PC-9 (cell line): ENCODE results near the gene CNPY4. TPM values are rescaled to one million over a fixed set of nuclear protein-coding genes. Genes with fewer than 3 reads are reported as not detected.

Experiments used
- BruUV-seq: library from RNA; stranded (reverse); fragments of 400-500 nt; replicated peaks from 2 replicates; lab custom pipeline; 2021; lab: Mats Ljungman, UMichigan
- CTCF ChIA-PET: fragments of 300-600 bp; sonication (Branson Sonifier 250); formaldehyde crosslinking; loops from one replicate; lab custom pipeline; 2022; ENCODE audit warnings: antibody characterized with exemption; lab: Charles Lee
- POLR2A ChIA-PET: fragments of 300-600 bp; sonication (Branson Sonifier 250); formaldehyde crosslinking; loops from one replicate; lab custom pipeline; 2022; ENCODE audit warnings: antibody characterized with exemption; ENCODE audit not compliant: unreplicated experiment; lab: Charles Lee
- DNase-seq, 2 experiments: peaks; one replicate each; pipeline versions ENCODE4 v3.0.0 to v3.0.0-alpha.2; 2015 to 2022; ENCODE audit warnings: mixed read lengths in 1 of 2
- H2AFZ ChIP-seq: fragments of 200-600 bp; sonication (generic); 2 replicates; pipeline ENCODE4 v1.8.1; 2017; ENCODE audit warnings: antibody characterized with exemption
- H3F3A ChIP-seq: fragments of 200-600 bp; sonication (generic); 2 replicates; pipeline ENCODE4 v1.8.1; 2017; ENCODE audit warnings: antibody characterized with exemption, mild to moderate bottlenecking, low read depth; ENCODE audit not compliant: insufficient read depth
- H3K27ac ChIP-seq: fragments of 200-600 bp; sonication (generic); 2 replicates; pipeline ENCODE4 v1.6.1; 2016; ENCODE audit warnings: mixed run types
- H3K27me3 ChIP-seq: fragments of 200-600 bp; sonication (generic); 2 replicates; pipeline ENCODE4 v1.6.1; 2016; ENCODE audit warnings: low read depth, mixed run types; ENCODE audit not compliant: insufficient read depth
- H3K36me3 ChIP-seq: fragments of 200-600 bp; sonication (generic); 2 replicates; pipeline ENCODE4 v1.6.1; 2016; ENCODE audit warnings: low read depth, mixed run types
- H3K4me1 ChIP-seq: fragments of 200-600 bp; sonication (generic); replicated peaks from 2 replicates; pipeline ENCODE4 v1.6.1; 2016; ENCODE audit warnings: mixed run types; ENCODE audit not compliant: insufficient read depth
- H3K4me2 ChIP-seq: fragments of 200-600 bp; sonication (generic); 2 replicates; pipeline ENCODE4 v1.6.1; 2017; ENCODE audit warnings: mixed run types
- H3K4me3 ChIP-seq: fragments of 200-600 bp; sonication (generic); 2 replicates; pipeline ENCODE4 v1.6.1; 2016; ENCODE audit warnings: mixed run types
- H3K79me2 ChIP-seq: fragments of 200-600 bp; sonication (generic); 2 replicates; pipeline ENCODE4 v1.6.1; 2017; ENCODE audit warnings: low read depth, mixed run types
- H3K9me2 ChIP-seq: fragments of 200-600 bp; sonication (generic); 2 replicates; pipeline ENCODE4 v1.8.1; 2017; ENCODE audit warnings: mild to moderate bottlenecking; ENCODE audit not compliant: insufficient read depth
- H3K9me3 ChIP-seq: fragments of 200-600 bp; sonication (generic); 2 replicates; pipeline ENCODE4 v1.8.1; 2016; ENCODE audit warnings: low read depth; ENCODE audit not compliant: insufficient read depth
- H4K20me1 ChIP-seq: fragments of 200-600 bp; sonication (generic); 2 replicates; pipeline ENCODE4 v1.8.1; 2017; ENCODE audit not compliant: insufficient read depth
- EZH2 ChIP-seq: fragments of 200-600 bp; sonication (generic); IDR thresholded peaks from 2 replicates; pipeline ENCODE4 v1.8.0; 2017; ENCODE audit warnings: antibody characterized with exemption, low read depth
- intact Hi-C: fragments of 100-400 bp; cut with micrococcal nuclease; formaldehyde crosslinking; loops from one replicate; pipeline ENCODE4 v1.10.0; 2022; ENCODE audit not compliant: unreplicated experiment
- total RNA-seq: library from RNA; stranded (reverse); gene quantifications from 2 replicates; pipeline ENCODE4 v1.2.3, GENCODE V29; 2021
- TF ChIP-seq, protein P1 (sequence below): fragments of 200-600 bp; sonication (generic); conservative IDR thresholded peaks from 2 replicates; pipeline ENCODE4 v1.6.1; 2017; ENCODE audit warnings: mixed run types, antibody characterized with exemption, mild to moderate bottlenecking, moderate library complexity

The CNPY4 gene
- total RNA-seq, 1 experiment from 2014 or later: 10.3 TPM

DNA sequence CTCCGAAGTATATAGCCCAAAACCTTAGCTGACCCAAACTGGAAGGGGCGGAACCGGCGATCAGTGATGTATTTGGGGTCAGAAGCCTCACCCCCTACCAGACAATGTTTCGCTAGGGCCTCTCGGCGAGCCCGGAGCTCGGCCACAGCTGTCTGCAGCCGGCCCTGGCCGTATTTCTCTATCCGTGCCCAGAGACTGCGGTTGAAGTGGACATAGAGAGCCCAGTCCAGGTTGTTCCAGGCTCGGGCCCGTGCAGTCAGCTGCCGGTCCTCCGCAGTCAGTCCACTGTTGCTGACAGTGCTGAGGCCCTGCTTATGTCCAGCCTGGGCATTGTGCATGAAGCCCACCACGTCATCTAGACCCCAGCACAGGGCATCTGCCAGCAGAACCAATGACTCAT lies 40.6 kb downstream of the CNPY4 start:
- ChIA-PET CTCF (no interaction called here), POLR2A (no interaction called here)
- no peak overlapping the region for H3K27ac ChIP-seq
- H4K20me1 ChIP-seq: peaks cover 9% of the 10 kb centered on the region
- peaks cover 33% of the 10 kb centered on the region for H3K4me1 ChIP-seq
- no peak overlapping the region for H3K4me3 ChIP-seq
- no peak overlapping the region for H2AFZ ChIP-seq
- BruUV-seq: no TSS peak
- peaks cover 4% of the 10 kb centered on the region; the same call in 1 of the 2 replicates for H3K36me3 ChIP-seq
- H3K9me2 ChIP-seq: no peaks in the 10 kb centered on the region
- no peaks in the 10 kb centered on the region for H3K9me3 ChIP-seq
- intact Hi-C loops: no loop called here
- H3F3A ChIP-seq: peaks cover 51% of the 10 kb centered on the region
- no peaks in the 10 kb centered on the region for H3K27me3 ChIP-seq
- DNase-seq: no peak
- TF ChIP-seq, protein P1, sequence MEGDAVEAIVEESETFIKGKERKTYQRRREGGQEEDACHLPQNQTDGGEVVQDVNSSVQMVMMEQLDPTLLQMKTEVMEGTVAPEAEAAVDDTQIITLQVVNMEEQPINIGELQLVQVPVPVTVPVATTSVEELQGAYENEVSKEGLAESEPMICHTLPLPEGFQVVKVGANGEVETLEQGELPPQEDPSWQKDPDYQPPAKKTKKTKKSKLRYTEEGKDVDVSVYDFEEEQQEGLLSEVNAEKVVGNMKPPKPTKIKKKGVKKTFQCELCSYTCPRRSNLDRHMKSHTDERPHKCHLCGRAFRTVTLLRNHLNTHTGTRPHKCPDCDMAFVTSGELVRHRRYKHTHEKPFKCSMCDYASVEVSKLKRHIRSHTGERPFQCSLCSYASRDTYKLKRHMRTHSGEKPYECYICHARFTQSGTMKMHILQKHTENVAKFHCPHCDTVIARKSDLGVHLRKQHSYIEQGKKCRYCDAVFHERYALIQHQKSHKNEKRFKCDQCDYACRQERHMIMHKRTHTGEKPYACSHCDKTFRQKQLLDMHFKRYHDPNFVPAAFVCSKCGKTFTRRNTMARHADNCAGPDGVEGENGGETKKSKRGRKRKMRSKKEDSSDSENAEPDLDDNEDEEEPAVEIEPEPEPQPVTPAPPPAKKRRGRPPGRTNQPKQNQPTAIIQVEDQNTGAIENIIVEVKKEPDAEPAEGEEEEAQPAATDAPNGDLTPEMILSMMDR: no peak
- no peak overlapping the region for H3K4me2 ChIP-seq
- H3K79me2 ChIP-seq: peaks cover 22% of the 10 kb centered on the region

DNA sequence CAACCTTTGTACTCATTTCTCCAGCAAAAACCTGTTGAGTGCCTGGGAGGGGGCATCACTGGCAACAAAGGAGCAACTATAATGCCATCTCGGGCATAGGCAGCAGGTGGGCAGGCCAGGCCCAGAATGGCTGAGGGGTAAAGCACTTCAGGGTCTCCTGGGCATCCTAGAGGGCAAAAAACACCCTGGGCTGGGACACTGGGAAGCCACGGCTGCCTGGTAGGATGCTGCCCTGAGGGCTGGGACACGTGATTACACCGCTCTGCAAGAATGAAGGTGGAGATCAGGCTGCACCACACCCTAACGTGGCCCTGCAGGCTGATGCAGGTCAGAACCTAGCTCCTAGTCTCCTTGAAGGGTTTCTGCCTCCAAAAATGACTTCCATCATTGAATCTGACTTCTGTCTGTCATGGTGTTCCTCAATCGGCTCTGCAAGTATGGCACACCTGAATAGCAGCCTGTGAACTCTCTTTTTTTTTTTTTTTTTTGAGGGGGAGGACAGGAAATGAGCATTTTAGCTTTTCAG lies 43.6 kb downstream of the CNPY4 start:
- peak; percentile 69 to 78 for DNase-seq
- POLR2A ChIA-PET: interaction anchor here (0.6 kb wide), 2 partner anchors 16 to 63 kb away, joined by 3 to 14 read pairs; no protein-coding TSS in a partner anchor
- intact Hi-C loops: no loop called here

DNA sequence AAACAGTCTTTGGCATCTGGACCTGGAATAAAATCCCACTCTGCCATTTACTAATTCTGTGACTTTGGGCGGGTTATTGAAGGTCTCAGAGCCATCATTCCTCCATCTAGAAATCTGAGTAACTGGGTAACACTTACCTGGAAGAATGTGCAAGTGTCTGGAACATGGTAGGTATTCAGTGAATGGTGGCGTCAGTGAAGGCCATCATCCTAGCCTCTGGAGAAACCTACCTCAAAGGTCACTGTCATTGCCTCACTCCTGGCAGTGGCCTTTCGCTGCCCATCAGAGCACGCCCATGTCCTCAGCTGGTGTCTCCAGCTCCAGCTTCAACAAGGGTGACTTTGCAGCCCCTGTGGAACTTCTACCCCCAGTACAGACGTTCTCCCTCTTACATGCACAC lies 44.4 kb downstream of the CNPY4 start:
- no TSS peak for BruUV-seq
- Histone ChIP-seq H3K36me3 (no peaks in the 10 kb centered on the region), H3F3A (peaks cover 22% of the 10 kb centered on the region), H4K20me1 (no peaks in the 10 kb centered on the region), H3K27me3 (peaks cover 24% of the 10 kb centered on the region; the same call in 1 of the 2 replicates), H3K9me3 (no peaks in the 10 kb centered on the region), H3K4me1 (peaks cover 15% of the 10 kb centered on the region), H3K27ac (no peak overlapping the region), H3K79me2 (no peaks in the 10 kb centered on the region), H3K4me3 (no peak overlapping the region), H3K9me2 (no peaks in the 10 kb centered on the region), H2AFZ (no peak overlapping the region), H3K4me2 (peak overlapping the region; percentile 59; the same call in 1 of the 2 replicates)
- ChIA-PET CTCF (no interaction called here), POLR2A (no interaction called here)
- intact Hi-C loops: no loop called here
- DNase-seq: no peak
- TF ChIP-seq EZH2: no peak
- TF ChIP-seq, protein P1: no peak

More for the DNA sequence above, 43.6 kb downstream of the CNPY4 start:
- Histone ChIP-seq H4K20me1 (no peaks in the 10 kb centered on the region), H3K4me1 (peaks cover 15% of the 10 kb centered on the region), H3K36me3 (no peaks in the 10 kb centered on the region), H3K27ac (no peak overlapping the region), H3K79me2 (0 out of 2 replicates have a peak, but pooled peaks cover 1% of the 10 kb centered on the region), H3F3A (peaks cover 23% of the 10 kb centered on the region), H3K4me2 (peak overlapping the region; percentile 59), H3K9me3 (no peaks in the 10 kb centered on the region), H3K27me3 (peaks cover 18% of the 10 kb centered on the region; the same call in 1 of the 2 replicates), H3K4me3 (no peak overlapping the region), H3K9me2 (no peaks in the 10 kb centered on the region), H2AFZ (no peak overlapping the region)
- CTCF ChIA-PET: interaction anchor here (0.6 to 0.7 kb wide), 3 partner anchors 500 to 1494 kb away, joined by 6 to 13 read pairs (median 9); no protein-coding TSS in a partner anchor
- TF ChIP-seq, protein P1: no peak
- no peak for TF ChIP-seq EZH2
- BruUV-seq: no TSS peak
